H1 (cell line): ENCODE measurements around the gene KIF5A. TPM values are rescaled to one million over a fixed set of nuclear protein-coding genes. Genes with fewer than 3 reads are reported as not detected.

Source experiments
- ASH2L ChIP-seq: fragments of 200-600, 300-600 bp; sonication (generic); IDR thresholded peaks from one replicate; pipeline ENCODE4 v1.7.1; 2017; ENCODE audit warnings: low read length
- CEBPB ChIP-seq: IDR thresholded peaks from 2 replicates; pipeline ENCODE4 v1.6.1; 2012; ENCODE audit warnings: low read depth, low read length
- NRF1 ChIP-seq: IDR thresholded peaks from 2 replicates; pipeline ENCODE4 v1.6.1; 2011; ENCODE audit warnings: mild to moderate bottlenecking, low read depth, low read length, improper control_type of control experiment
- TAF7 ChIP-seq: optimal IDR thresholded peaks from 2 replicates; pipeline ENCODE3; 2011; ENCODE audit warnings: low read depth, mild to moderate bottlenecking, inconsistent platforms, low read length, moderate library complexity, borderline replicate concordance
- ZNF274 ChIP-seq: IDR thresholded peaks from 2 replicates; pipeline ENCODE4 v1.7.0; 2012; ENCODE audit warnings: low read length, borderline replicate concordance; ENCODE audit errors: extremely low read depth
- polyA plus RNA-seq, 7 experiments: library from polyadenylated mRNA; depleted of rRNA in 3 of 7; stranded (reverse) in 5 of 7; unstranded in 2 of 7; fragments of >200 nt in 5 of 7; fragments of 200-250 nt in 2 of 7; gene quantifications; 1 replicate in 5 of 7; 2 replicates in 1 of 7; 4 replicates in 1 of 7; pipeline versions ENCODE4 v1.2.1 to v1.2.3, GENCODE V29; 2011 to 2013; ENCODE audit warnings: missing spikeins in 2 of 7, mixed read lengths in 2 of 7
- total RNA-seq: library from RNA; stranded (reverse); fragmentation: NEBNext Ultra II Directional; extraction: Animal tissue kit (Norgen Biotek cat#: 25700); gene quantifications from 2 replicates; pipeline ENCODE4 v1.2.1, GENCODE V29; 2021
- TF ChIP-seq, protein P1 (sequence below), 3 experiments: IDR thresholded peaks; 1 replicate in 2 of 3; 2 replicates in 1 of 3; pipeline versions ENCODE4 v1.5.1 to v1.6.1; 2011; ENCODE audit warnings: low read length in 3 of 3, mild to moderate bottlenecking in 3 of 3, inconsistent platforms in 2 of 3, low read depth in 1 of 3, moderate library complexity in 1 of 3; ENCODE audit not compliant: insufficient read depth in 1 of 3; ENCODE audit errors: control extremely low read depth in 1 of 3
- TF ChIP-seq, protein P2 (sequence below): IDR thresholded peaks from 2 replicates; pipeline ENCODE4 v1.6.1; 2012; ENCODE audit warnings: inconsistent platforms

KIF5A gene
- total and polyA plus RNA-seq, 2 of the 8 experiments (the other 6 are each of a cell fraction or from before 2014, with no cell fraction given), result 10.7 to 21.9 TPM

DNA sequence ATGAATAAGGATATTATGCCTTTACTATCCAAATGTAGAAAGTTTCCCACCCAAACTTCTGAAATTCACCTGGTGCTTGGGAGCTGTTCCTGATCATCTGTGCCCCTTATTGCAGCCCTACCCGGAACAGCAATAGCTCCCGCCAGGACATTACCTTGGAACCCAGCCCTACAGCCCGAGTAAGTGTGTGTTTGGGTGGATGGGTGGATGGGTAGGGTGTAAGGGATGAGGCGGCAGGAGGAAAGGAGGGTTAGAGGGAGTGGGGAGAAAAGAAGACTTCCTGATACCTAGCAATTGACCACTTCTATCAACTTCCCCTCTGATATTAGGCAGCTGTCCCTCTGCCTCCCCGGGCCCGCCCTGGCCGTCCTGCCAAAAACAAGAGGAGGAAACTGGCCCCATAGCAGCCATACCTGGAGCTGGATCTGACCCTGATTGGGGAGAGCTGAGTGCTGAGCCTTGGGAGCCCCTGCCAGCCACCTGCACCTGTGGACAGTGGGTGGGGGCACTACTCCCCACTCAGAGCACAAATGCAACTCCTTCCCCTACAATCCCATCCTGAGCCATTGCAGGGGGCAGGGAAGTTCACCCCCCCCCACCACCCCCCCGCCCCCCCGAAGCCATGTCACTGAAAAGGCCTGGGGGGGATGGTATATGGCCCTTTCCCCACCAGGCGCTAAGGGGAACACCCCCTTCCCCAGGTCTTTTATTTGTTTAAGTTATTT is 20.9 kb upstream of the KIF5A start (continued):
- TF ChIP-seq, protein P1, sequence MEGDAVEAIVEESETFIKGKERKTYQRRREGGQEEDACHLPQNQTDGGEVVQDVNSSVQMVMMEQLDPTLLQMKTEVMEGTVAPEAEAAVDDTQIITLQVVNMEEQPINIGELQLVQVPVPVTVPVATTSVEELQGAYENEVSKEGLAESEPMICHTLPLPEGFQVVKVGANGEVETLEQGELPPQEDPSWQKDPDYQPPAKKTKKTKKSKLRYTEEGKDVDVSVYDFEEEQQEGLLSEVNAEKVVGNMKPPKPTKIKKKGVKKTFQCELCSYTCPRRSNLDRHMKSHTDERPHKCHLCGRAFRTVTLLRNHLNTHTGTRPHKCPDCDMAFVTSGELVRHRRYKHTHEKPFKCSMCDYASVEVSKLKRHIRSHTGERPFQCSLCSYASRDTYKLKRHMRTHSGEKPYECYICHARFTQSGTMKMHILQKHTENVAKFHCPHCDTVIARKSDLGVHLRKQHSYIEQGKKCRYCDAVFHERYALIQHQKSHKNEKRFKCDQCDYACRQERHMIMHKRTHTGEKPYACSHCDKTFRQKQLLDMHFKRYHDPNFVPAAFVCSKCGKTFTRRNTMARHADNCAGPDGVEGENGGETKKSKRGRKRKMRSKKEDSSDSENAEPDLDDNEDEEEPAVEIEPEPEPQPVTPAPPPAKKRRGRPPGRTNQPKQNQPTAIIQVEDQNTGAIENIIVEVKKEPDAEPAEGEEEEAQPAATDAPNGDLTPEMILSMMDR (IDR thresholded peaks at IDR 0.05; ENCODE audit: control extremely low read depth in 1 of 3, insufficient read depth in 1 of 3, low read depth in 1 of 3, low read length in 3 of 3), result no peak
- no peak for TF ChIP-seq ASH2L
- TF ChIP-seq NRF1, result no peak
- TF ChIP-seq ZNF274, result no peak
- TF ChIP-seq TAF7, result no peak
- TF ChIP-seq CEBPB, result no peak
- TF ChIP-seq, protein P2, sequence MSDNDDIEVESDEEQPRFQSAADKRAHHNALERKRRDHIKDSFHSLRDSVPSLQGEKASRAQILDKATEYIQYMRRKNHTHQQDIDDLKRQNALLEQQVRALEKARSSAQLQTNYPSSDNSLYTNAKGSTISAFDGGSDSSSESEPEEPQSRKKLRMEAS, result no peak
